AG09319 (cell line): ENCODE data around the gene KLHDC7A.

Experiments used
- DNase-seq: peaks from one replicate; pipeline ENCODE4 v3.0.0-alpha.2; 2010; ENCODE audit warnings: low read depth; ENCODE audit errors: extremely low read depth
- CTCF ChIP-seq: IDR thresholded peaks from 2 replicates; pipeline ENCODE4 v1.5.1; 2011; ENCODE audit warnings: low read depth, mild to moderate bottlenecking, inconsistent platforms, low read length, moderate library complexity

Gene KLHDC7A

GRCh38 chr1:18532390-18533170, 51.9 kb downstream of the KLHDC7A start:
- no peak for TF ChIP-seq CTCF

GRCh38 chr1:18533259-18533658, 52.5 kb downstream of the KLHDC7A start:
- no peak for TF ChIP-seq CTCF

More at GRCh38 chr1:18532390-18533170, 51.9 kb downstream of the KLHDC7A start:
- no peak for DNase-seq

GRCh38 chr1:18534810-18535205, 54.1 kb downstream of the KLHDC7A start:
- no peak for TF ChIP-seq CTCF
- no peak for DNase-seq

More at GRCh38 chr1:18533259-18533658, 52.5 kb downstream of the KLHDC7A start:
- DNase-seq = no peak
